HG03354 (cell line): ENCODE results near the gene FLACC1.
"Not testable (repeated sequence)": the region's sequence is repeated elsewhere in the genome, so short reads cannot be mapped to it uniquely, and the experiment has no call there.

Experiments used
- ATAC-seq: cut with Tn5 transposase; IDR thresholded peaks from one replicate; pipeline ENCODE4 v1.9.1; 2021; ENCODE audit warnings: mild to moderate bottlenecking; ENCODE audit not compliant: unreplicated experiment, poor library complexity, severe bottlenecking

FLACC1 gene

DNA sequence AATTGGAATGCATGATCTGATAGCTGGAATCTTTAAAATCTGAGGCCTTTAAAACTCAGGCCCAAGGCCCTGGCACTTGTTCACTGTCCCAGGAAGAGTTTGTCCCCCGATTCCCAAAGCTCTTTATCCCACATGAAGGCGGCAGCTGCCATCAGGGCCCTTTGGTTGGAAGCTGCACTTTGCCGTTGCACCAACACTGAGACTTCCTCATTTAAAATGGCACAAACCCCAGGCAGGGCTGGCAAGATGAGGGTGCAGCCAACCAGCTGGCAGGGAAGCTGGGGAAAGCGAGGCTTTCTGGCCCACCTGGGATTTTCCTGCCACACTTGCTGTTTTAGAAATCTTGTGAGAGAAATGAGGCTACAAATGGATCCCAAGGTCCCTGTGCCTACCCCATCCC lies 6.3 kb downstream of the FLACC1 start:
- ATAC-seq: no peak

DNA sequence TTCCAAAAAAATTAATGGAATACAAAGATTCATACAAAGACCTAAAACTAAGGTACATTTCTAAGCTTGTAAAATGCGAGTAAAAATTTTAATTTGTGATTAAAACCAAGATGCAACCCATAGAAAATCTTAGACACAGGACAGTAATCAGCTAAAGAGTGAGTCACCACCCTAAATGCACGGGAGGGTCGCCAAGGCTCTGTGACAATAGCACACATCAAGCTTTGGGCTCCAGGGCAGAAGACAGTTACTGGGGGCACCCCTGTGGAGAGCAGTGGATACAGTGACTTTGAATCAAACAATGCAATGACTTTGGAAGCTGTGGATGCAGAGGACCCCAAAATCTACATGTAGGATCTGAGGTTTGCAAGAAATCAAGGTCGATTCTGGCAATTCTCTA lies 7.5 kb downstream of the FLACC1 start:
- no peak for ATAC-seq

DNA sequence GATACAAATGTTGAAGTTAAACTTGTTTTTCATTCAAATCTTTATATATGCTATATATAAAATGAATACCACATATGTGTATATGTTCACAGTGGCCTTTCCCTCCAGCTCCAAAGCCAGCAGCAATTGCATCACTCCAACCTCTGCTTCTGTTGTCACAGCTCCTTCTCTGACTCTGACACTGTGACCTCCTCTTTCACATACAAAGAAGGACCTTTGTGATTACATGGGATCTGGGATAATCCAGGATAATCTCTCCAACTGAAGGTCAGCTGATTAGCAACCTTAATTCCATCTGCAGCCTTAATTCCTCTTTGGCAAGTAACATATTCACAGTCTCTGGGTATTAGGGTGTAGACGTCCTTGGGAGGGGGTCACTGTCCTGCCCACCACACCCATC lies 8.4 kb downstream of the FLACC1 start:
- no peak for ATAC-seq

DNA sequence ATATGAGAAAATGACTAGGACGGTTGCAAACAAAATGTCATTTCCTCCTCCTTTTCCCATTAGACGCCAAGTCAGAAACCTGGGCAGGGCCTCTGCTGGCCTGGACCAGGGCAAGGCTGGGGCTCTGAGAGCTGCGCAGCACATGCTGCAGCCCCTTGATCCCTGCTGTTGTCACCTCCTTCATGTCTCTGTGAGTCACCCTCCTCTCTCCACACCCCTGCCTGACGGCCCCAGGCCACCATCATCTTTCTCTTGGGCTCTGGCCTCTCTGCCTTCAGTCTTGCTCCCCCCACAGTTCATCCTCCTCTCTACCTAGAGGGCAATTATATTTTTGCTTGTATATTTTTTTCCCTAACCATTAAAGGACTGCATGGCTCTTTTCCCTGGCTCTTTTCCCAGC lies 10.0 kb downstream of the FLACC1 start:
- no peak for ATAC-seq

DNA sequence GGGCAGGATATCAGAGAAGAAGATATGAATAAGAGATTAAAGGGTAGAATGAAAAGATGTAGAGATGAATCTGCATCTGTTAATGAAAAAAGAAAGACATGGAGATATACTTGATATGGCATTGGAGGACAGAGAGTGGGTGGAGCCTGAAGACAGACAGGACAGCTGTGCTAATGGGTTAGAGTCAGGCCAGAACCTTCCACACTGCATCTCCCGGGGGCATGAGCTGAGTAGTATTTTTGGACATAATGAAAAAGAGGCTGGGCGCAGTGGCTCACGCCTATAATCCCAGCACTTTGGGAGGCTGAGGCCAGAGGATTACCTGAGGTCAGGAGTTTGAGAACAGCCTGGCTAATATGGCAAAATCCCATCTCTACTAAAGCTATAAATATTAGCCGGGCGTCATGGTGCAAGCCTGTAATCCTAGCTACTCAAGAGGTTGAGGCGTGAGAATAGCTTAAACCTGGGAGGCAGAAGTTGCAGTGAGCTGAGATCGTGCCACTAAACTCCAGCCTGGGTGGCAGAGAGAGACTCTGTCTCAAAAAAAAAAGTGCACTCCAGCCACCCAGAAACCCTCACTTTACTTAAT lies 11.4 kb downstream of the FLACC1 start:
- ATAC-seq: no peak

DNA sequence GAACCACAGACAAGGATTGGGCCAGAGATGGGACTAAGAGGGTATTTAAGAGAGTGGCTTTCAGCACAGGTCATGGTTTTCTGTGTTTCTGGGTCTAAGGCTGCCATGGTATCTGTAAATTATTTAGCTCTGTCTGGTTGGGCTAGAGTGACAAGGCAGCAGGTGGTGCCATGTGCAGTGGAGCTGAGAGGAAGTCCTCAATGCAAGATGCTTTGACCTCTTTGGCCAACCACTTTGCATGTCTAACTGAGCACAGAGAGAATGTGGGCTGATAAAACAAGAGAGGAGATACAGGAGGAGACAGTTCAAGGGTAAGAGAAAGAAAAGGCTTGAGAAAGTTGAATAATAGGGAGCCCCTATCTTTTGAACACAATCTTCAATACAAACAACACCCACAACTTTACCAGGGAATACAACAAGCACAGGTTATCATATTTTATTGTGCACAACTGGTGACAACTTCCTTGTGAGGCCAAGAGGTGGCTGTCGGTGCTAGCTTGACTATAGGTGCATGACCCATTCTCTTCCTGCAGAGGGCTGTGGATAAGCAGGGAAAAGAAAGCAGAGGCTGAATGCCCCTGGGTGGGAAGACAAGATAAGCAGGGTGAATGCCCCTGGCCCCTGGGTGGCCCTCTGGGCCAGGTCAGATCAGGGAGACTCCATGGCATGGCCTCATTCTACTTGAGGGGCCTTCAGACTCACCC lies 12.3 kb downstream of the FLACC1 start:
- peak; percentile 98 for ATAC-seq

DNA sequence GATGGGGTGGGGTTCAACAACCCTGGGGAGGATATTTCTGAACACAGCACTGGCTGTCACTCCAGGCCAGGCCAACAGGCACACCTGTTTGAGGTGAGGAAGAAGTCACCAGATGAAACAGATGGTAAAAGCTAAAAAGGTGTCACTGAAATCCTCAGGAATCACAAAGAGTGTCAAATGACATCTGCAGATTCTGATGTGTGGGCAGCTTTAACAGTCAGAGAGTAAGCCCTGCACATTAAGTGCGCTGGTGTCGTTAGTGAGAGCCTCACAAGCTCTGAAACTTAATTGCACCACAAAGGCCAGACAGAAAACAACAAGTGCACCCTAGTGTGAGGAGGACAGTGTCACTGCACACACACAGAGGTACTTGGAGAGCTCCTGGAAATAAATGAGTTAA lies 13.6 kb downstream of the FLACC1 start:
- ATAC-seq: no peak

DNA sequence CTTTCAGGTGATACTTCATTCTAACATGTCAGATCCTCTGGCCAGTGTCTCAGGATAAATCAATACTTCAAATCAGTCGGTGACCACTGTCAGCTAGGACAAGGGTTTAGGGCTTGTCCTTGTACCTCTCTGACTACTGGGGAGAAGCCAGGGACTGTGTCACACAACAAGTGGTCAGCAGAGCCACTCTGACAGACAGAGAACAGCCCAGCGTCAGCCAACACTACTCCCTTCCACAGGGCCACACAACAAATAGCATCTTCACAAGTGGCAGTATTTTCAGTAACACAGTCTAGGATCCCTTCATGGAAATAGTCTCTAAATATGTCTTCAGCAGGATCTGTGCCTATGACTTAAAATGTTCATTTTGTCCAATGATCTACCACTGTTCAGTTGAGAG lies 14.2 kb downstream of the FLACC1 start:
- no peak for ATAC-seq

DNA sequence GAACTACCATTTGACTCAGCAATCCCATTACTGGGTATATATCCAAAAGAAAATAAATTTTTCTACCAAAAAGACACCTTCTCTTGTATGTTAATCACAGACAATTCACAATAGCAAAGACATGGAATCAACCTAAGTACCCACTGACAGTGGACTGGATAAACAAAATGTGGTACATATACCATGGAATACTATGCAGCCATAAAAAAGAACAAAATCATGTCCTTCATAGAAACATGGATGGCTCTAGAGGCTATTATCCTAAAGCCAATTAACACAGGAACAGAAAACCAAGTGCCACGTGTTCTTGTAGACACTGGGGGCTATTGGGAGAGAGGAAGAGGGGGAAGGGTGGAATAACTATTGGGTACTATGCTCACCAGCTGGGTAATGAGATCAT lies 27.7 kb downstream of the FLACC1 start:
- ATAC-seq: no peak

DNA sequence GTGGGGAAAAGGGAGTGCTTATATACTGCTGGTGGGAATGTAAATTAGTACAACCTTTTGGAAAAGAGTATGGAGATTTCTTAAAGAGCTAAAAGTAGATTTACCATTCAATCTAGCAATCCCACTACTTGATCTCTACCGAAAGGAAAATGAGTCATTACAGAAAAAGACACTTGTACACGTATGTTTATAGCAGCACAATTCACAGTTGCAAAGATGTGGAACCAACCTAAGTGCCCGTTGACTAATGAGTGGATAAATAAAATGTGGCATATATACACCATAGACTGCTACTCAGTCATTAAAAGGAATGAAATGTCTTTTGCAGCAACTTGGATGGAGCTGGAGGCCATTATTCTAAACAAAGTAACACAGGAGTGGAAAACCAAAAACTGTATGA lies 29.5 kb downstream of the FLACC1 start:
- ATAC-seq: no peak

DNA sequence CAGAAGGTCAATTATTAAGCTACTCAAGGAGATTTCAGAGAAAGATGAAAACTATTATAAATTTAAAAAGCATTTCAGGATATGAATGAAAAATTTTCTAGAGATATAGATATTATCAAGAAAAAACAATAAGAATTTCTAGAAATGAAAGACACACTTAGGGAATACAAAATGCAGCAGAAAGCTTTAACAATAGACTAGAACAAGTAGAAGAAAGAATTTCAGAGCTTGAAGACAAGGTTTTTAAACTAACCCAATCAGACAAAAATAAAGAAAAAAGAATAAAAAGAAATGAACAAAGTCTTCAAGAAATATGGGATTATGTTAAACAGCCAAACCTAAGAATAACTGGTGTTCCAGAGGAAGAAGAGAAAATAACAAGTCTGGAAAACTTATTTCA lies 34.4 kb downstream of the FLACC1 start:
- ATAC-seq: no peak

DNA sequence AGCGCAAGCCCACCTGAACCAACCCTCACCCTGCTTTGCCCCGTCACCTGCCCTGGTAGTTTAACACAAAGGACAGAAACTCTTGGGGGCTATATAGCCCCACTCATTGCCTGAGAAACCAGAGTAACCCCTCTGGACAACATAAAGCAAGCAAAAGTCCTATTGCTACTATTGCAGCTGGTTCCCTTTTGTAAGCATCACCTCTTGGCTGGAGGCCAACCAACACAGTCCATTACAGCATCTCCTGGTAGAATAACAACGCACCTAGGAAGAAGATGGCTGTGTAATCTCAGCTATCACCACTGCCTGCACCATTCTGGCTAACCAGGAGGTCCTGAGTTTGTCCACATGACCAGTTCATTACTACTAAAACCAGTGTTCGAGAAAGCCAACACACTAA lies 36.4 kb downstream of the FLACC1 start:
- no peak for ATAC-seq

DNA sequence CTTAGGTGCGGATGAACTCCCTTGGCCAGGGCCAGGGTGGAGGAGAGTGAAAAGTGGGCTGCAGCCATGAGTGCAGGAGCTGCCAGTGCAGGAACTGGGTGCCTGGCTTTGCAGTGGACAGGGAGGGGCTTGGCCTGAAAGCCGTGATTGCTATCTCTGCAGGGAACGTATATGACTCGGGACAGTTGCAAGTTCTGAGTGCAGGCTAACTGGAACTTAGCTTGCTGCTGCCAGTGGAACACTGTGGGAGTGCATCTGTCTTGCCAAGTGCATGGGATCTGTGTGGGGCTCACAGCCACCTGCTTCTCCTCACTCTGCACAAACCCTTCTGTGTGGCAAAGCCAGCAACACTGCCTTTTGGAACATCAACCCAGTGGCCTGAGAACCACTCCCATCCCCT lies 36.9 kb downstream of the FLACC1 start:
- ATAC-seq: no peak

DNA sequence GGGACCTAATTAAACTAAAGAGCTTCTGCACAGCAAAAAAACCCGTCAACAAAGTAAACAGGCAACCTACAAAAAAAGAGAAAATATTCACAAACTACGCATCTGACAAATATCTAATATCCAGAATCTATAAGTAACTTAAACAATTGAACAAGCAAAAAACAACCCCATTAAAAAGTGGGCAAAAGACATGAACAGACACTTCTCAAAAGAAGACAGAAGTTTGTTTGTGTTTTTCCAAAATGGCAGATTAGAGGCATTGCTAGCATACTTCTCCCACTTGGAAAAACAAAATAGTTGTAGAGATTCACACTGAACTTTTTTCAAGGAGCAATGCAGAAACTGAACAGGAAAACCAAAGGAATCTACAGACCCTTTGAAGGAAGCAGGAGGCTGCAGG lies 37.6 kb downstream of the FLACC1 start:
- no peak for ATAC-seq

DNA sequence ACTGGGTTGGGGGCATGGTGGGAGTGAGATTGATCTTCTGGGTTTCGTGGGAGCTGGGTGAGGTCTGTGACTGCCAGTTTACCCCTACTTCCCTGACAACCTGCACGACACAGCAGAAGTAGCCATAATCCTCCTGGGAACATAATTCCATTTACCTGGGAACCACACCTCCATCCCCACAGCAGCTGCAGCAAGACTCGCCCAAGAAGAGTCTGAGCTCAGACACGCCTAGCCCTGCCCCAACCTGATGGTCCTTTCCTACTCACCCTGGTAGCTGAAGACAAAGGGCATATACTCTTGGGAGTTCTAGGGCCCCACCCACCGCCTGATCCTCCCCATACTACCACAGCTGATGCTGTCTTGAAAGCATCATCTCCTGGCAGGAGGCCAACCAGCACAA lies 43.8 kb downstream of the FLACC1 start:
- no peak for ATAC-seq

DNA sequence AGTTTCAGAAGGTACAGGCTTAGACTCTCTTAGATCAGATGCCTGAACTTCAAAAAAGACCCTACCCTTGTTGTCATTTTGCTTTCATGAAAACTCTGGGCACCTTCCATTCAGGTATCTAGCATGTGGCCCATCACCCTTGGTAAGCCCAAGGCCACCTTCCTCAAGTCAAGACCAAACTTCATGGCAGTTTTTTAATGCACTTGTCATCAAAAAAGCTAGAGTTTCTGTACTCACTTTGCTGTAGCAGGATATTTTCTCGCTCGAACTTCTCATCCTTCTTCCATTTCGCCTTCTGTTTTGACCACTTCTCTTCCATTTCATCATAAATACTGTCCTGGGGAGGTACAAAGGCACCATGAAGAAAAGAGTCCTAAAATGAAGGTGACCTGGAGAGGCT lies 48.2 kb downstream of the FLACC1 start:
- ATAC-seq: no peak

DNA sequence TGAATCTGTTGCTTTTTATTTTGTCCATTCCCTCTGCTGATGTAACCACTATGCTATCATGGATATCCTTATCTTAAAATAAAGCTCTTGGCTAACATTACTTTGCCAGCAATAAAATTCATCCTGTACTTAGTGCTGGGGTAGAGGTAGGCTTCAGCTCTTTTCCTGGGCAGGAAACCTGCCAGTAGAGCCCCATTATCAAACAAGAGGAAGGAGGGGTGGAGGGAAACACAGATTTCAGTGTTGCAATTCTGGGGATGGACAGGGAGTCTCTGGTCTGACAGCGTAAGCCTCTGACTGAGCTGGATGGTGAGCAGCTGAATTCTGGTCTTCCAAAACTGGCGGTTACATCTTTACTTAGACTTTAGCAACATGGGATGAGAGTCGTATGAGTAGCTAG lies 49.3 kb downstream of the FLACC1 start:
- no peak for ATAC-seq

DNA sequence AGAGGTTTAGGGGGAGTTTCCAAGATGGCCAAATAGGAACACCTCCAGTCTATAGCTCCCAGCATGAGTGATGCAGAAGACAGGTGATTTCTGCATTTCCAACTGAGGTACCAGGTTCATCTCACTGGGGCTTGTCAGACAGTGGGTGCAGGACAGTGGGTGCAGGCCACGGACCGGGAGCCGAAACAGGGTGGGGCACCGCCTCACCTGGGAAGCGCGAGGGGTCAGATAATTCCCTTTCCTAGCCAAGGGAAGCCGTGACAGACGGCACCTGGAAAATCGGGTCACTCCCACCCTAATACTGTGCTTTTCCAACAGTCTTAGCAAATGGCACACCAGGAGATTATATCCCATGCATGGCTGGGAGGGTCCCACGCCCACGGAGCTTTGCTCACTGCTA lies 57.2 kb downstream of the FLACC1 start:
- not testable (repeated sequence) for ATAC-seq

DNA sequence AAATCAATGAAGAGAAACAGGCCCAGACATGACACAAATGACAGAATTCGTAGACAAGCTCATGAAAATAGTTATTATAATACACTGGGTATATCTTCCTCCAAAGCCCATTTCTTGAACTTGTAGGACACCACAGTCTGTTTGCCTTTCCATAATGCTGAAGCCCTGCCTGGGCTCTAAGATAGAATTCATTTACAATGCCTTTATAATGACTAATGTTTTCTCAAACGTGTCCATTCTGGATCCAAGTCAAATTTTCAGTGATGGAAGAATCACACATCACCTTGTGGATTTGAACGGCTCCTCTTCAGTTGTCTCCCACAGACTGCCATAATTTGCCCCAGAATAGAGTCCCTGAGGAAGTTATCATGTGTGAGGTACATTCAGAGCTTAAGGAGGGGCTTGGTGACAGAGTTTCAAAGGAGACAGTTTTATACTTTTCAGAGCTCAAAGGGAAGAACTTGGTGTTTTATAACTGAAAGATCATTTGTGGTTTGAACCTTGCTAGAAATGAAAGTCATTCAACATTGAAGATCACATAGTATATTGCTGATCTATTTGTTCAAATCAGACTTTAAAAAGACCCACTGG lies 58.6 kb downstream of the FLACC1 start:
- ATAC-seq: no peak

DNA sequence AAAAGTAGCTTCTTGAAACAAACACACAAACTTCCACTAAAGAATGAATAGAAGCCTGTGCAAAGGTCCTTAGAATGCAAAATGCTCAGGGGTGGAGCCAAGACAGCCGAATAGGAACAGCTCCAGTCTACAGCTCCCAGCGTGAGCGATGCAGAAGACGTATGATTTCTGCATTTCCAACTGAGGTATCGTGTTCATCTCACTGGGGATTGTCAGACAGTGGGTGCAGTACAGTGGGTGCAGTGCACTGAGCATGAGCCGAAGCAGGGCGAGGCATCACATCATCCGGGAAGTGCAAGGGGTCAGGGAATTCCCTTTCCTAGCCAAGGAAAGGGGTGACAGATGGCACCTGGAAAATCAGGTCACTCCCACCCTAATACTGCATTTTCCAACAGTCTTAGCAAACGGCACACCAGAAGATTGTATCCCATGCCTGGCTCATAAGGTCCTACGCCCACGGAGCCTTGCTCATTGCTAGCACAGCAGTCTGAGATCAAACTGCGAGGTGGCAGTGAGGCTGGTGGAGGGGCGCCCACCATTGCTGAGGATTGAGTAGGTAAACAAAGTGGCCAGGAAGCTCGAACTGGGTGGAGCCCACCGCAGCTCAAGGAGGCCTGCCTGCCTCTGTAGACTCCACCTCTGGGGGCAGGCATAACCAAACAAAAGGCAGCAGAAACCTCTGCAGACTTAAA lies 66.5 kb downstream of the FLACC1 start:
- not testable (repeated sequence) for ATAC-seq

DNA sequence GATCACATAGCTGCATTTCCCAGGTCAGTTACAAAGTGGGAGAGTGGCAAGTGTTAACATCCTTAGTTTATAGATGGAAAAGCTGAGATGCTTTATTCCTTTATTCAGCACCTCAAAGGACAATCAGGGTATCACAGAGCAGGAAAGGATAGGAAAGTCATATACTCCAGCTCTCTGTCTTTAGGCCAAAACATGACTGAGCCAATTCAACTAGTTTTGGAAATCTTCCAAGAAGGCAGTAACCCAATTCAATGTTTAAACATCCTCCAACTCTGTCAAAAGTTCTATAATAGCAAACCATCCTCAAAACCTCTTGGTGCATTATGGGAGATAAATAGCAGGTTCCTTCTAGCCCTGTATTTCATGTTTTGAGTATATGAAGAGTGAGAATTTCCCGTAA lies 71.6 kb downstream of the FLACC1 start:
- ATAC-seq: no peak
